Measurements from ENCODE around the gene RFC2. TPM values are rescaled to one million over a fixed set of nuclear protein-coding genes. Genes with fewer than 3 reads are reported as not detected.
A peak's percentile ranks its signal among the peaks of the same experiment; 100 is the strongest.

The RFC2 gene
- total and polyA plus RNA-seq, 2 experiments from 2014 or later, result 23.1 to 33.2 TPM

GRCh38 chr7:74236284-74236683 is 17.9 kb downstream of the RFC2 start:
- Histone ChIP-seq H3K4me1 (ENCODE audit: insufficient read depth) (no peaks in the 10 kb centered on the region), H3K27me3 (replicated peaks; ENCODE audit: insufficient read depth) (no peaks in the 10 kb centered on the region), H3K4me2 (ENCODE audit: unreplicated experiment) (no peak overlapping the region), H3K36me3 (ENCODE audit: low read depth) (peaks cover 10% of the 10 kb centered on the region; the same call in 1 of the 2 replicates), H3K27ac (no peak overlapping the region), H2AFZ (no peak overlapping the region), H4K20me1 (ENCODE audit: insufficient read depth) (no peaks in the 10 kb centered on the region), H3K9me3 (ENCODE audit: low read depth) (no peaks in the 10 kb centered on the region), H3F3A (ENCODE audit: insufficient read depth) (no peaks in the 10 kb centered on the region), H3K79me2 (ENCODE audit: insufficient read depth) (no peaks in the 10 kb centered on the region), H3K9ac (no peak overlapping the region), H3K4me3 (no peak overlapping the region), H3K9me2 (ENCODE audit: insufficient read depth) (no peaks in the 10 kb centered on the region)
- no peak for DNase-seq
- in situ Hi-C loops (cut with MboI), result loop anchor here (25.0 kb wide), 1 partner anchor 151 kb away; no protein-coding TSS in a partner anchor
- 87 to 93% methylated on average over 3 of the region's 3 CpGs for WGBS, 2 experiments (ENCODE audit: low coverage in 1 of 2, low lambda C conversion rate in 2 of 2, missing lambda C conversion rate in 2 of 2)
- TF ChIP-seq EZH2phosphoT487 (IDR thresholded peaks at IDR 0.05; ENCODE audit: insufficient read depth, low read depth) (no peak), EZH2 (IDR thresholded peaks at IDR 0.05; ENCODE audit: insufficient read depth, poor library complexity, severe bottlenecking) (no peak)

- Histone ChIP-seq H3K27ac (no peak overlapping the region), H3K4me1 (ENCODE audit: insufficient read depth) (no peaks in the 10 kb centered on the region), H3K4me3 (no peak overlapping the region), H3K9me3 (ENCODE audit: low read depth) (no peaks in the 10 kb centered on the region), H3K9me2 (ENCODE audit: insufficient read depth) (no peaks in the 10 kb centered on the region), H3K27me3 (replicated peaks; ENCODE audit: insufficient read depth) (no peaks in the 10 kb centered on the region), H3F3A (ENCODE audit: insufficient read depth) (no peaks in the 10 kb centered on the region), H3K9ac (no peak overlapping the region), H3K4me2 (ENCODE audit: unreplicated experiment) (no peak overlapping the region), H4K20me1 (ENCODE audit: insufficient read depth) (no peaks in the 10 kb centered on the region), H3K36me3 (ENCODE audit: low read depth) (peaks cover 10% of the 10 kb centered on the region; the same call in 1 of the 2 replicates), H2AFZ (no peak overlapping the region), H3K79me2 (ENCODE audit: insufficient read depth) (no peaks in the 10 kb centered on the region)
- DNase-seq, result no peak
- 75 to 78% methylated on average over 8 of the region's 8 CpGs for WGBS, 2 experiments (ENCODE audit: low coverage in 1 of 2, low lambda C conversion rate in 2 of 2, missing lambda C conversion rate in 2 of 2)
- TF ChIP-seq EZH2 (IDR thresholded peaks at IDR 0.05; ENCODE audit: insufficient read depth, poor library complexity, severe bottlenecking) (no peak), EZH2phosphoT487 (IDR thresholded peaks at IDR 0.05; ENCODE audit: insufficient read depth, low read depth) (no peak)
- in situ Hi-C loops (cut with MboI), result loop anchor here (25.0 kb wide), 1 partner anchor 152 kb away; no protein-coding TSS in a partner anchor
Measured at GRCh38 chr7:74235518-74236268, 18.5 kb downstream of the RFC2 start.

GRCh38 chr7:74233655-74234285 is 20.4 kb downstream of the RFC2 start:
- H3K9me2 ChIP-seq (ENCODE audit: insufficient read depth), result no peaks in the 10 kb centered on the region
- no peaks in the 10 kb centered on the region for H3F3A ChIP-seq (ENCODE audit: insufficient read depth)
- in situ Hi-C loops (cut with MboI), result loop anchor here (25.0 kb wide), 1 partner anchor 154 kb away; no protein-coding TSS in a partner anchor
- no peaks in the 10 kb centered on the region for H4K20me1 ChIP-seq (ENCODE audit: insufficient read depth)
- no peak for TF ChIP-seq EZH2phosphoT487 (IDR thresholded peaks at IDR 0.05; ENCODE audit: insufficient read depth, low read depth)
- no peak for TF ChIP-seq EZH2 (IDR thresholded peaks at IDR 0.05; ENCODE audit: insufficient read depth, poor library complexity, severe bottlenecking)
- WGBS, 2 experiments (ENCODE audit: low coverage in 1 of 2, low lambda C conversion rate in 2 of 2, missing lambda C conversion rate in 2 of 2), result 85 to 88% methylated on average over 12 to 13 of the region's 13 CpGs
- H3K36me3 ChIP-seq (ENCODE audit: low read depth), result peaks cover 10% of the 10 kb centered on the region; the same call in 1 of the 2 replicates
- no peak overlapping the region for H3K27ac ChIP-seq
- H3K4me1 ChIP-seq (ENCODE audit: insufficient read depth), result no peaks in the 10 kb centered on the region
- no peak overlapping the region for H3K4me2 ChIP-seq (ENCODE audit: unreplicated experiment)
- peak; percentile 30 for DNase-seq
- no peak overlapping the region for H3K4me3 ChIP-seq
- no peaks in the 10 kb centered on the region for H3K9me3 ChIP-seq (ENCODE audit: low read depth)
- H3K27me3 ChIP-seq (replicated peaks; ENCODE audit: insufficient read depth), result no peaks in the 10 kb centered on the region
- no peak overlapping the region for H2AFZ ChIP-seq
- no peak overlapping the region for H3K9ac ChIP-seq
- no peaks in the 10 kb centered on the region for H3K79me2 ChIP-seq (ENCODE audit: insufficient read depth)

GRCh38 chr7:74231232-74231590 is 23.0 kb downstream of the RFC2 start:
- in situ Hi-C loops (cut with MboI), result loop anchor here (25.0 kb wide), 1 partner anchor 156 kb away; no protein-coding TSS in a partner anchor
- WGBS, 2 experiments (ENCODE audit: low coverage in 1 of 2, low lambda C conversion rate in 2 of 2, missing lambda C conversion rate in 2 of 2), result 94 to 96% methylated on average over 12 of the region's 12 CpGs
- no peaks in the 10 kb centered on the region for H3K27me3 ChIP-seq (replicated peaks; ENCODE audit: insufficient read depth)
- no peaks in the 10 kb centered on the region for H3K79me2 ChIP-seq (ENCODE audit: insufficient read depth)
- no peak overlapping the region for H2AFZ ChIP-seq
- H3K9ac ChIP-seq, result no peak overlapping the region
- no peak overlapping the region for H3K4me2 ChIP-seq (ENCODE audit: unreplicated experiment)
- H3K4me3 ChIP-seq, result no peak overlapping the region
- no peaks in the 10 kb centered on the region for H3K9me3 ChIP-seq (ENCODE audit: low read depth)
- no peaks in the 10 kb centered on the region for H4K20me1 ChIP-seq (ENCODE audit: insufficient read depth)
- DNase-seq, result no peak
- TF ChIP-seq EZH2phosphoT487 (IDR thresholded peaks at IDR 0.05; ENCODE audit: insufficient read depth, low read depth), result no peak
- no peak for TF ChIP-seq EZH2 (IDR thresholded peaks at IDR 0.05; ENCODE audit: insufficient read depth, poor library complexity, severe bottlenecking)
- no peak overlapping the region for H3K27ac ChIP-seq
- no peaks in the 10 kb centered on the region for H3K9me2 ChIP-seq (ENCODE audit: insufficient read depth)
- H3F3A ChIP-seq (ENCODE audit: insufficient read depth), result no peaks in the 10 kb centered on the region
- no peaks in the 10 kb centered on the region for H3K4me1 ChIP-seq (ENCODE audit: insufficient read depth)
- H3K36me3 ChIP-seq (ENCODE audit: low read depth), result peaks cover 10% of the 10 kb centered on the region; the same call in 1 of the 2 replicates

Measured in GM23248 (cell line).